ENCODE results near the gene CCDC71L.

Gene CCDC71L

GRCh38 chr7:106616708-106617051, 44.3 kb downstream of the CCDC71L start:
- no peaks in the 10 kb centered on the region for H3K36me3 ChIP-seq
- H3K4me3 ChIP-seq = no peak overlapping the region
- H4K20me1 ChIP-seq = no peaks in the 10 kb centered on the region
- H3K4me1 ChIP-seq = no peaks in the 10 kb centered on the region
- no peak overlapping the region for H3K9ac ChIP-seq
- H3K27me3 ChIP-seq = no peaks in the 10 kb centered on the region
- H3K27ac ChIP-seq = no peak overlapping the region
- no peak for TF ChIP-seq Cebpa-rat (IDR thresholded peaks at IDR 0.05)
- peaks cover 9% of the 10 kb centered on the region for H3K9me3 ChIP-seq
- no peak overlapping the region for H3K4me2 ChIP-seq

- Histone ChIP-seq H3K4me1 (no peaks in the 10 kb centered on the region), H3K4me2 (no peak overlapping the region), H4K20me1 (no peaks in the 10 kb centered on the region), H3K36me3 (no peaks in the 10 kb centered on the region), H3K4me3 (no peak overlapping the region), H3K9me3 (peaks cover 3% of the 10 kb centered on the region), H3K9ac (no peak overlapping the region), H3K27ac (no peak overlapping the region), H3K27me3 (no peaks in the 10 kb centered on the region)
- TF ChIP-seq Cebpa-rat (IDR thresholded peaks at IDR 0.05) = no peak
These were observed 44.9 kb downstream of the CCDC71L start for GRCh38 chr7:106615808-106616707.

DNA sequence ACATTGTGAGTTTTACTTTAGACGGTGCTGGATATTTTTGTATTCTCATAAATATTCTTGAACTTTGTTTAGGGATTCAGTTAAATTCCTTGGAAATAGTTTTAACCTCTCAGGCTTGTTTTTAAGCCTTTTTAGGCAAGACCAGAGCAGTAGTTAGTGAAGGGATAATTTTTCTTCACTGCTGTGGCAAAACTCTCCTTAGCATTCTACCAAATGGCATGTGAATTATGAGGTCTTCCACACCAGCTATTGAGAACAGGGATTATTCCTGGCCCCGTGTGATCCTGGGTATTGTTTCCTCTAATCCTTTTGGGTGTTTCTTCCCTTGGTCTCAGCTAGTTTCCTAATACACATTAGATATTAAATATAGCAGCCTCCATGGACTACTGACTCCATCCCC, 46.2 kb downstream of the CCDC71L start:
- TF ChIP-seq Cebpa-rat (IDR thresholded peaks at IDR 0.05) = no peak
- Histone ChIP-seq H3K4me1 (no peaks in the 10 kb centered on the region), H3K36me3 (no peaks in the 10 kb centered on the region), H4K20me1 (no peaks in the 10 kb centered on the region), H3K9me3 (no peaks in the 10 kb centered on the region), H3K27me3 (no peaks in the 10 kb centered on the region), H3K9ac (no peak overlapping the region), H3K27ac (no peak overlapping the region), H3K4me3 (no peak overlapping the region), H3K4me2 (no peak overlapping the region)

- Histone ChIP-seq H3K4me1 (no peaks in the 10 kb centered on the region), H3K4me2 (no peak overlapping the region), H3K9ac (no peak overlapping the region), H4K20me1 (no peaks in the 10 kb centered on the region), H3K9me3 (no peaks in the 10 kb centered on the region), H3K27ac (no peak overlapping the region), H3K4me3 (no peak overlapping the region), H3K27me3 (no peaks in the 10 kb centered on the region), H3K36me3 (no peaks in the 10 kb centered on the region)
- TF ChIP-seq Cebpa-rat (IDR thresholded peaks at IDR 0.05) = no peak
These were observed 47.0 kb downstream of the CCDC71L start for GRCh38 chr7:106613848-106614560.

GRCh38 chr7:106613279-106613678, 47.7 kb downstream of the CCDC71L start:
- Histone ChIP-seq H3K9ac (no peak overlapping the region), H3K36me3 (no peaks in the 10 kb centered on the region), H4K20me1 (no peaks in the 10 kb centered on the region), H3K4me1 (no peaks in the 10 kb centered on the region), H3K27me3 (no peaks in the 10 kb centered on the region), H3K27ac (no peak overlapping the region), H3K4me3 (no peak overlapping the region), H3K4me2 (no peak overlapping the region), H3K9me3 (no peaks in the 10 kb centered on the region)
- TF ChIP-seq Cebpa-rat (IDR thresholded peaks at IDR 0.05) = no peak

GRCh38 chr7:106612432-106612831, 48.5 kb downstream of the CCDC71L start:
- no peak overlapping the region for H3K27ac ChIP-seq
- H4K20me1 ChIP-seq = no peaks in the 10 kb centered on the region
- H3K4me1 ChIP-seq = no peaks in the 10 kb centered on the region
- no peaks in the 10 kb centered on the region for H3K36me3 ChIP-seq
- H3K4me3 ChIP-seq = no peak overlapping the region
- no peaks in the 10 kb centered on the region for H3K9me3 ChIP-seq
- no peak for TF ChIP-seq Cebpa-rat (IDR thresholded peaks at IDR 0.05)
- H3K4me2 ChIP-seq = no peak overlapping the region
- H3K27me3 ChIP-seq = no peaks in the 10 kb centered on the region
- no peak overlapping the region for H3K9ac ChIP-seq

- no peak for TF ChIP-seq Cebpa-rat (IDR thresholded peaks at IDR 0.05)
- H3K27ac ChIP-seq = no peak overlapping the region
- H3K27me3 ChIP-seq = no peaks in the 10 kb centered on the region
- H3K4me1 ChIP-seq = no peaks in the 10 kb centered on the region
- H3K9ac ChIP-seq = no peak overlapping the region
- H3K4me3 ChIP-seq = no peak overlapping the region
- no peaks in the 10 kb centered on the region for H3K9me3 ChIP-seq
- H3K36me3 ChIP-seq = no peaks in the 10 kb centered on the region
- no peaks in the 10 kb centered on the region for H4K20me1 ChIP-seq
- no peak overlapping the region for H3K4me2 ChIP-seq
These were observed 49.0 kb downstream of the CCDC71L start for GRCh38 chr7:106611911-106612310.

DNA sequence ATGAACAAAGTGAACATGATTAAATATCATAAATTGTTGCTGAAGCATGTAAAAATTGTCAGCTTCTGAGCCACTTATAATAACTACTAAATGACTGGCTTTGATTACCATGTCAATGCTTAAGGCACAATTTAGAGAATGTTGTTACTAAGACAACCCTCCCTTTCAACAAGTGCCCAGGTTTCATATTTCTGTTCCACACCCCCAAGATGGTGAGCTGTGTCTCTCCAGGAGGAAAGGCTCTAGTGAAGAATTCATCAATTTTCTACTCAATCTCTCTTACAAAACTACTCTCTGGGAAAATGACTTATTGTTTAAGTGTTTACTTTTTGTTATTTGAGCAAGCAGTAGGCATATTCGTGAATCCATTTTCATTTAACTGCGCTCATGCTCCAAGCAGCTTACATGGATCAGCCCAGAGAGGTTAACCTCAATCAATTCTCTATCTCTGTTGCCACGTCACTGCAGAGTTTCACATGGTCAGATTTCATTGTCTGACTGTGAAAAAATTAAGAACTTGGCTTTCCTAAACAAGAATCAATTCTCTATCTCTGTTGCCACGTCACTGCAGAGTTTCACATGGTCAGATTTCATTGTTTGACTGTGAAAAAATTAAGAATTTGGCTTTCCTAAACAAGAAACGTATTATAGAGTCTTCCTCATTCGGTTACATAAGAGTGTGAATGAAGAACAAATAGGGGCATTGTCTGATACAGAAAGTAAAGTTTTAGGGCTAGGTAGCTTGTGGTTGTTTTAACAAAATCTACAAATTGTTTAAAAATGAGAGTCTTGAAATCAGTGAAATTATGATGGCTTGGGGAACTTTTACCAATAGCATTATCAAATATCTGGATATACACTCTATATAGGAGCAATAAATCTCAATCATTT, 49.7 kb downstream of the CCDC71L start:
- Histone ChIP-seq H3K4me2 (no peak overlapping the region), H3K27me3 (no peaks in the 10 kb centered on the region), H3K36me3 (no peaks in the 10 kb centered on the region), H3K9me3 (no peaks in the 10 kb centered on the region), H4K20me1 (no peaks in the 10 kb centered on the region), H3K27ac (no peak overlapping the region), H3K4me1 (no peaks in the 10 kb centered on the region), H3K9ac (no peak overlapping the region), H3K4me3 (no peak overlapping the region)
- no peak for TF ChIP-seq Cebpa-rat (IDR thresholded peaks at IDR 0.05)

DNA sequence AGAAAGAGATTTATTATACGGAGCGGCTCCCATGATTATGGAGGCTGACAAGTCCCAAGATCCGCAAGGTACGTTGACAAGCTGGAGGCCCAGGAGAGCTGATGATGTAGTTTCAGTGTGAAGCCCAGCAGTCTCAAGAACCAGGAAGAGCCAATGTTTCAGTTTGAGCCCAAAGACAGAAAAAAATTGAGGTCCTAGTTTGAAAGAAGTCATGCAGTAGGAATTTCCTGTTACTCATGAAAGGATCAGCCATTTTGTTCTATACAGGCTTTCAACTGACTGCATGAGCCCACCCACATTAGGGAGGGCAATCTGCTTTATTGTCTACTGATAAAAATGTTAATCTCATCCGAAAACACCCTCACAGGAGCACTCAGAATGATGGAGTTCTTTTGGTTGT, 51.5 kb downstream of the CCDC71L start:
- Histone ChIP-seq H3K9ac (no peak overlapping the region), H3K36me3 (no peaks in the 10 kb centered on the region), H3K9me3 (no peaks in the 10 kb centered on the region), H3K27me3 (no peaks in the 10 kb centered on the region), H4K20me1 (no peaks in the 10 kb centered on the region), H3K4me3 (no peak overlapping the region), H3K4me2 (no peak overlapping the region), H3K27ac (no peak overlapping the region), H3K4me1 (no peaks in the 10 kb centered on the region)
- no peak for TF ChIP-seq Cebpa-rat (IDR thresholded peaks at IDR 0.05)
